OCI-LY1 (cell line): ENCODE results near the gene MRPL54.

ENCODE experiments used
- CTCF ChIP-seq: fragments of 200-600 bp; sonication (generic), shearing (Covaris generic); IDR thresholded peaks from 2 replicates; pipeline ENCODE4 v1.5.1; 2017; ENCODE audit warnings: mild to moderate bottlenecking, antibody characterized with exemption, low read length, moderate library complexity, mixed read lengths
- EZH2 ChIP-seq: fragments of 200-600 bp; sonication (generic), shearing (Covaris generic); IDR thresholded peaks from 2 replicates; pipeline ENCODE4 v1.8.0; 2017; ENCODE audit warnings: borderline replicate concordance, mixed run types, mild to moderate bottlenecking, antibody characterized with exemption, low read length, moderate library complexity, mixed read lengths

GRCh38 chr19:3816566-3817218 lies 54.2 kb downstream of the MRPL54 start:
- TF ChIP-seq CTCF (no peak), EZH2 (no peak)
